Hepatocyte (in vitro differentiated cells): ENCODE results near the gene LCN1.
"Not testable (repeated sequence)": the region's sequence is repeated elsewhere in the genome, so short reads cannot be mapped to it uniquely, and the experiment has no call there.

Source experiments
- EZH2 ChIP-seq: fragments of 200-600 bp; sonication (generic); IDR thresholded peaks from 2 replicates; pipeline ENCODE4 v1.6.1; 2016; ENCODE audit warnings: antibody characterized with exemption, mild to moderate bottlenecking, borderline replicate concordance
- EZH2phosphoT487 ChIP-seq: fragments of 200-600 bp; sonication (generic); IDR thresholded peaks from one replicate; pipeline ENCODE4 v1.6.1; 2018; ENCODE audit warnings: antibody characterized with exemption, mild to moderate bottlenecking, low read depth, moderate library complexity; ENCODE audit not compliant: unreplicated experiment, severe bottlenecking
- TF ChIP-seq, protein P1 (sequence below): fragments of 200-600 bp; sonication (generic); IDR thresholded peaks from 2 replicates; pipeline ENCODE4 v1.5.1; 2016; ENCODE audit warnings: antibody characterized with exemption, mild to moderate bottlenecking; ENCODE audit not compliant: poor library complexity

DNA sequence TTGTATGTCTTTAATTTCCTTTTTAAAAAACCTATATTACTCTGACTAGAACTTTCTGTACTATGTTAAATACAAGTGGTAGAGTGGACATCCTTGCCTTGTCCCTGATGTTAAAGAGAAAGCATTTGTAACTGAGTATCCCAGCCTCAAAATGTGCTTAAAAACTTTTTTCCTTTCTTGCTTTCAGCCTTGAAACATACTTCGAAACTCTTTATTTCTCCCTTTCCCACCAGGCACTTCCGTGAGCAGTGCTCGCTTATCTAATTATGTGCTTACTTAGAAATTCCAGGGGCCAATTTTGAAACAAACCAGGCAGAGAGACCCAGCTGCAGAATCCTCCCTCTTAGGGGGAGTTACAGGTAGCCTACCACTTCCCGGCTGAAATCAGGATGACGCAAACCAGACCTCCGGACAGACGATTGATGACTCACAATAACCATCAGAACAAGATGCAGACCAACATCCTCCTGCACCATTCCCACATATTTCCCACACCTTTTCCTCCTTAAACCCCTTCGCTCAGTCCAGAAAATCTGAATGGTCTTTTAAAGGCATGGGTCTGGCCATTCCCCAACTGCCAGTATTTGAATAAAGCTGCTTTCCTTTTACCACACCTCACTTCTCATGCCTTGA, 22.1 kb downstream of the LCN1 start:
- TF ChIP-seq, protein P1, sequence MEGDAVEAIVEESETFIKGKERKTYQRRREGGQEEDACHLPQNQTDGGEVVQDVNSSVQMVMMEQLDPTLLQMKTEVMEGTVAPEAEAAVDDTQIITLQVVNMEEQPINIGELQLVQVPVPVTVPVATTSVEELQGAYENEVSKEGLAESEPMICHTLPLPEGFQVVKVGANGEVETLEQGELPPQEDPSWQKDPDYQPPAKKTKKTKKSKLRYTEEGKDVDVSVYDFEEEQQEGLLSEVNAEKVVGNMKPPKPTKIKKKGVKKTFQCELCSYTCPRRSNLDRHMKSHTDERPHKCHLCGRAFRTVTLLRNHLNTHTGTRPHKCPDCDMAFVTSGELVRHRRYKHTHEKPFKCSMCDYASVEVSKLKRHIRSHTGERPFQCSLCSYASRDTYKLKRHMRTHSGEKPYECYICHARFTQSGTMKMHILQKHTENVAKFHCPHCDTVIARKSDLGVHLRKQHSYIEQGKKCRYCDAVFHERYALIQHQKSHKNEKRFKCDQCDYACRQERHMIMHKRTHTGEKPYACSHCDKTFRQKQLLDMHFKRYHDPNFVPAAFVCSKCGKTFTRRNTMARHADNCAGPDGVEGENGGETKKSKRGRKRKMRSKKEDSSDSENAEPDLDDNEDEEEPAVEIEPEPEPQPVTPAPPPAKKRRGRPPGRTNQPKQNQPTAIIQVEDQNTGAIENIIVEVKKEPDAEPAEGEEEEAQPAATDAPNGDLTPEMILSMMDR: not testable (repeated sequence)
- not testable (repeated sequence) for TF ChIP-seq EZH2, EZH2phosphoT487
